Activated CD4-positive, CD25-positive, alpha-beta regulatory T cell (primary cell): ENCODE measurements around the gene HS6ST2.

Experiments used
- DNase-seq, 4 experiments: peaks; one replicate each; lab custom pipeline; 2025; lab: John Stamatoyannopoulos, UW

HS6ST2 gene

DNA sequence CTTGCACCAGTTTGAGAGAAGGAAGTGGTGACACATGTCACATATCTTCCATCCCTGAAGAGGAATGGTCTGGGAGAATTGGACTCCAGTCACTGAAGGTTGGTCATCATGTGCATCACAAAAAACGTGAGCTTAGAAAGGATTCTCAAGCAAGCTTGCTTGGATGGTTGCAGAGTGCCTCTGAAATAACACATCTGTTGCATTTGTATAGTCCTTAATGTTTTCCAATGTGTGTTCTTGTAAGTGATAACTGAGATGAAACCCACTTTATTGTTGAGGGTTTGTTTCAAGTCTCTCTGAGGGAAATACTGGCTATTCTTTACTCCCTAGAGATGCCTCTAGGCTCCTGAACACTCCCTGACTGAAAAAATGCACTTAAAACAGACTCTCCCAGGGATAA lies 285.1 kb downstream of the HS6ST2 start:
- no peak for DNase-seq

GRCh38 chrX:132671229-132671641 lies 287.2 kb downstream of the HS6ST2 start:
- DNase-seq = no peak

DNA sequence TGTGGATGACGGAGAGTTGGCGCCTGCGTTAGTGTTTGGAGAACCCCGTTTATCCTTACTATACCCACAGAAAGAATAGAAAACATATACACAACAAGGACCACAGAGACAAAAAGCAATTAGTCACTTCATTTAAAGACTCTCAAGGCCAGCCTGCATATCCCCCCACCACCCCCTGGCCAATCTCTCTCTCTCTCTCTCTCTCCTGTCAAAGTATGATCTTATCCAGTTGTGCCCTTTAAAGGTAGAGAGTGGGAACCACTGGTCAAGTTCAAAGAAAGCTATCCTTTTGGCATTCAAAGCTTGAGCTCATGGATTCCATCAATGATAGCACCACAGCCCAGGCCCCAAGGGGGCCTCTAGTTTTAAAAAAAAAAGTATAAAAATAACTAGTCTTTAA lies 289.3 kb downstream of the HS6ST2 start:
- DNase-seq = no peak

DNA sequence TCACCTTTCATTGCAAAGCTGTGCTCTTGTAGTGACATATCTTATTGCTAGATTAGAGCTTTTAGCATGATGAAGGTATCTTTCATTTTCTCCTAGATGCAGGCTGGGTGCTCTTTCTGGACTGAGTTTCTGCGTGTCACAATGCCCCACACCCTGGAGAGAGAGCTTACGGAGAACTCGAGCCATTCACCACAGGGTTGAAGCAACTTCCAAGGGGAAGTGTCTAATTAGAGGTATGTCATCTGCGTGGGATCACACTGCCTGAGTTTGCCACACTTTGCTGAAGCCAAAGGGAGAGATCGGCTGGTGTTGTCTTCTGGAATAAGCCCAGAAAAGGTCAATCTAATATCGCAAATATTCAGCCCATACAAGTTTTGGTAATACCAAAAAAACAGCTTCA lies 290.3 kb downstream of the HS6ST2 start:
- no peak for DNase-seq

GRCh38 chrX:132665676-132666075 lies 292.8 kb downstream of the HS6ST2 start:
- DNase-seq = no peak

DNA sequence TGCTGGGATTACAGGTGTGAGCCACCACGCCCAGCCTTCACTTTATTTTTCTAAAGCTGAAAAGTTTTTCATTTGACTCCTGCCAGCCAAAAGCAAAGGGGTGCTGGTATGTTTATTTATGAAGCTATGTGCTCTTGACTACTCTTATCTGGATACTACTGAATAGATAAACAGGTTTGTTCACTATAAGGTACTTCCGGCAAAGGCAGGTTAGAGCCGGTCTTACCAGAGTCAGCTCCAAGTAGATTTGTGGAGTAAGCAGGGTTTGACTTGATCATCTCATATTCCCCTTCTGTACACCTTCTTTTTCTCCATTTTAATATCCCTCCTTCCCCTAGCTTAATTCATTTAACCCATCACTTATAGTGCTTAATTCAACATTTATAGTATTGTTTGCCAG lies 294.2 kb downstream of the HS6ST2 start:
- DNase-seq = no peak

DNA sequence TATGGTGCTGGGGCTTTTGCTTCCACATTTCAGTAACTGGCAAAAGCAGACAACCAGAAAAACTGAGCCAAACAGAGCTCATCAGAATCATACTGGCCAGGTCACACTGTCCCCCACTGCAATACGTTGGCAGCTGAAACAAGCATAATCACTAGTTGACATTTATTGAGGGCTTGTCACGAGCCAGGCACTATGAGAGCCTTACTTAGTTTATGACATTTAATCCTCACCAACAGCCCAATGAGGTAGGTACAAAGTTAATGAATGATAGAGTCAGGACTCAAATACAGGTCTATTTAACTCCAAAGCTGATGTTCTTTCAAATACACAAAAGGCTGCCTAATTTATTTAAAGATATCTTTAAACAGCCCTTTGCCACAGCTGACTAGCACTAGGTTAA lies 295.6 kb downstream of the HS6ST2 start:
- DNase-seq = no peak

DNA sequence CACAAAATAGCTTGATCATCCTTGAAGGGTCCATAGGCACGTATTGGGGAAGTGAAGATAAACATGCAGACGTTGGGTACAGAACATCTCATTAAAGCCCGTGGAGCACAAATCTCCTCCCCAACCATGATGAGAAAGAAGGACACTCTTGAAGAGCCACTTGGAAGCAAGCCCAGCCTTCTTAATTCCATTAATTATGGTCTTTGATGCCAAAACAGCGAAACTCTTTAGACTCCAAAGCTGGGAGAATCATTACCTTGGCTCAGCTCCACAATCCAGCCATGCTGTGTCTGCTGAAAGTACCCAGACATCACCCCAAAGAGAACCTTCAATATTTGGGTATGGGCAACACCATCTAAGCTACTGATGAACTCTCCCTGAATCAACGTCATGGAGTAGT lies 300.6 kb downstream of the HS6ST2 start:
- no peak for DNase-seq

DNA sequence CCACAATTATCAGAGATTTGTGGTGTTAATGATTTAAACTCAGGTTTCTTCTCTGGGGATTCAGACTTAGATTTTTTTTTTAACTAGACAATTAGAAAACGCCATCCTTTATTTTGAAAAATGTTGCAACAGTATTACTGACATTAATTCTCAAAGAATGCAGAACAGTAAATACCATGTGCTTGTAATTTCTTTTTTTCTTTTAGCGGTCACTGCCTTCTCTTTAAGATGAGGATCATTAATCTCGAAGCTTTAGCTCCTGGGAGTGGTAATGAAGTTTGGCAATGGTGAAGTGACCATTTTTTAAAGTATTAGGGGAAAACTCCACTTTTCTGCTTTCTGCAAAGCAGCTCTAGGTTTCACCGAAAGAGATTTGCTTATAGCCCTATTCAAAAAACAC lies 305.6 kb downstream of the HS6ST2 start:
- no peak for DNase-seq

GRCh38 chrX:132651421-132652086 lies 306.9 kb downstream of the HS6ST2 start:
- no peak for DNase-seq

- DNase-seq = no peak
Observed at GRCh38 chrX:132648895-132649294, 309.5 kb downstream of the HS6ST2 start.

GRCh38 chrX:132639446-132639845 lies 319.0 kb downstream of the HS6ST2 start:
- DNase-seq = no peak

GRCh38 chrX:132638313-132638712 lies 320.1 kb downstream of the HS6ST2 start:
- DNase-seq = no peak

DNA sequence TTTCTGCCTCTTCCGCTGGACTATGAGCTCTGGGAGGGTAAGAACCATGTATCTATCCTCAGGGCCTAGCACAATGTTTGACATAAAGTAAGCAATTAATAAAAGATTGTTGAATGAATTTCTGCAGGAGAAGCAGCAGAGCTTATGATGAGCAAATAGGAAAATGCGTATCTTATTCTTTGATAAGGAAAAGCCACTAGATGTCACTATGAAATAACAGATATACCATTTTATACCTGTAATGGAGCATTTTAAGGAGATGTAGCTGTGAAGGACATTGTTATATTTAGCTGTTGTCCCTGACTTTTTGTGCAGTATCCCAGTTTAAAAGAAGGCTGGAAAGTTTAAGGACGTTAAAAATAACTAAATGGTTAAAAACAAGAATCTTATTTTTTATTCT lies 322.3 kb downstream of the HS6ST2 start:
- DNase-seq = no peak

- no peak for DNase-seq
Observed at GRCh38 chrX:132634521-132634920, 323.9 kb downstream of the HS6ST2 start.

- no peak for DNase-seq
Observed at GRCh38 chrX:132631579-132632232, 326.7 kb downstream of the HS6ST2 start.

- DNase-seq = no peak
Observed at GRCh38 chrX:132624466-132624865, 334.0 kb downstream of the HS6ST2 start.

DNA sequence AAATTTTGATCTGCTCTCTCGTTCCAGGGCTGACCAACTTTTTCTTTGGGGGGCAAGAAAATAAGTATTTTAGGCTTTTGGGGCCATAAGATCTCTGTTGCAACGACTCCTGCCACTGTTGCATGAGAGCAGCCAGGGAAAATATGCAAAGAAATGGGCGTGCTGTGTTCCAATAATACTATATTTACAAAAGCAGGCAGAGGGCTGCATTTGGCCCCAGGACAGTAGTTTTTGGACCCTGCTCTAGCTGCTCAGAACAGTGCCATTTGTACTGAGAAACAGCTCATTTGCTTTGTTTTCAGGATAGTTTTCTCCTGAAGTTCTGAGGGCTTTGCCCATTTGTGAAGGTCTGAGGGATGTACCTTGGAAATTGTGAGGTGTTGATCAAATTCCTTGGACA lies 334.5 kb downstream of the HS6ST2 start:
- no peak for DNase-seq

- DNase-seq = no peak
Observed at GRCh38 chrX:132623300-132623699, 335.1 kb downstream of the HS6ST2 start.

GRCh38 chrX:132622130-132622529 lies 336.3 kb downstream of the HS6ST2 start:
- peak in 1 of 4 experiments; percentile 1 for DNase-seq

DNA sequence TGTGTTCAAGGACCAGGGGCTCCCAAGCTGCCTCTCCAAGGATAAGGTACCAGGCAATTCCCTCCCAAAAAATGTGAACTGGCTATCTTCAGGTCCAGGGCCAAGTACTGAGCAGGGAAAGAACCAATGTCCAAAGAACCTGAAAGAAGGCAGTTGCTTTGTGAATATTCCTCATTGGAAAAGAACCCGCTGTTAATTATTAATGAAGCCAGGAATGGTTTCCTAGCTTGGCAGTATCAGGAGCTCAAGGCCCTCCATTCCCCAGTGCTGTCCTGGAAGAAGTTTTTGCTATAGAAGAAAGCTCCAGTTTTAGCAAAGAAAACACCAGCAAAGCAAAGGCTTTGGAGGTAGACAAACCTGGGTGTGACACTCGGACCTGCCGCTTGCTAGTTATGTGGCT lies 339.6 kb downstream of the HS6ST2 start:
- no peak for DNase-seq

- DNase-seq = peak in 2 of 4 experiments; percentile 4 to 5
Observed at GRCh38 chrX:132615391-132616131, 342.9 kb downstream of the HS6ST2 start.

GRCh38 chrX:132614297-132614696 lies 344.1 kb downstream of the HS6ST2 start:
- no peak for DNase-seq
